ENCODE results near the gene ATP12A.

DNA sequence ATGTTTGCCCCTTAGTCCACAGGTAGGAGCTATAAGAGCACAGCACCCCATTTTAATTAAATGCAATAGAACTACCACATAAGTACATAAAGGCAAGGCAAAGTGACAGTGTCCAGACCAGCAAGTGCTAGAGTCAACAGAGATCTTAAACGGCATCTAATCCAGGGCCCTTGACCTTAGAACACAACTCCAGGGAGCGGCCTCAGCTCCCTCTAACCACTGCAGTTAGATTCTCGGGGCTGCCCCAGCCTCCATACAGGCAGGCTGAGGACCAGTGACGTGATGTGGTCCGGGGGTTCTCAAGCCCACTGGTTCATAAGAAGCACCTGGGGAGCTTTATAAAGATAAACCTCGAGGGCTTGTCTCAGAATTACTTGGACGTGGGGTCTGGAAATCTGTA, 10.0 kb upstream of the ATP12A start:
- TF ChIP-seq, protein P1, sequence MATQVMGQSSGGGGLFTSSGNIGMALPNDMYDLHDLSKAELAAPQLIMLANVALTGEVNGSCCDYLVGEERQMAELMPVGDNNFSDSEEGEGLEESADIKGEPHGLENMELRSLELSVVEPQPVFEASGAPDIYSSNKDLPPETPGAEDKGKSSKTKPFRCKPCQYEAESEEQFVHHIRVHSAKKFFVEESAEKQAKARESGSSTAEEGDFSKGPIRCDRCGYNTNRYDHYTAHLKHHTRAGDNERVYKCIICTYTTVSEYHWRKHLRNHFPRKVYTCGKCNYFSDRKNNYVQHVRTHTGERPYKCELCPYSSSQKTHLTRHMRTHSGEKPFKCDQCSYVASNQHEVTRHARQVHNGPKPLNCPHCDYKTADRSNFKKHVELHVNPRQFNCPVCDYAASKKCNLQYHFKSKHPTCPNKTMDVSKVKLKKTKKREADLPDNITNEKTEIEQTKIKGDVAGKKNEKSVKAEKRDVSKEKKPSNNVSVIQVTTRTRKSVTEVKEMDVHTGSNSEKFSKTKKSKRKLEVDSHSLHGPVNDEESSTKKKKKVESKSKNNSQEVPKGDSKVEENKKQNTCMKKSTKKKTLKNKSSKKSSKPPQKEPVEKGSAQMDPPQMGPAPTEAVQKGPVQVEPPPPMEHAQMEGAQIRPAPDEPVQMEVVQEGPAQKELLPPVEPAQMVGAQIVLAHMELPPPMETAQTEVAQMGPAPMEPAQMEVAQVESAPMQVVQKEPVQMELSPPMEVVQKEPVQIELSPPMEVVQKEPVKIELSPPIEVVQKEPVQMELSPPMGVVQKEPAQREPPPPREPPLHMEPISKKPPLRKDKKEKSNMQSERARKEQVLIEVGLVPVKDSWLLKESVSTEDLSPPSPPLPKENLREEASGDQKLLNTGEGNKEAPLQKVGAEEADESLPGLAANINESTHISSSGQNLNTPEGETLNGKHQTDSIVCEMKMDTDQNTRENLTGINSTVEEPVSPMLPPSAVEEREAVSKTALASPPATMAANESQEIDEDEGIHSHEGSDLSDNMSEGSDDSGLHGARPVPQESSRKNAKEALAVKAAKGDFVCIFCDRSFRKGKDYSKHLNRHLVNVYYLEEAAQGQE (IDR thresholded peaks at IDR 0.05; ENCODE audit: insufficient read depth in 1 of 2, low read depth in 2 of 2, low read length in 2 of 2) = no peak
- TF ChIP-seq SIN3A (IDR thresholded peaks at IDR 0.05; ENCODE audit: borderline replicate concordance, insufficient read depth, low read length) = no peak
- TF ChIP-seq POLR2AphosphoS5 (IDR thresholded peaks at IDR 0.05; ENCODE audit: low read depth, low read length) = no peak

All from PFSK-1 (cell line).